Neutrophil (primary cell): ENCODE results near the gene GNG5.
"Not testable (repeated sequence)": the region's sequence is repeated elsewhere in the genome, so short reads cannot be mapped to it uniquely, and the experiment has no call there.

Experiments used
- H3K27ac ChIP-seq: fragments of 200-600 bp; sonication (generic); 2 replicates; pipeline ENCODE4 v1.5.1; 2016; ENCODE audit warnings: mild to moderate bottlenecking, moderate library complexity
- H3K27me3 ChIP-seq: fragments of 200-600 bp; sonication (generic); 2 replicates; pipeline ENCODE4 v1.6.0; 2016; ENCODE audit warnings: mild to moderate bottlenecking
- H3K36me3 ChIP-seq: fragments of 200-600 bp; sonication (generic); 2 replicates; pipeline ENCODE4 v1.5.1; 2017
- H3K4me1 ChIP-seq, 2 experiments: fragments of 200-600 bp in 1 of 2; sonication (generic) in 1 of 2; 1 replicate in 1 of 2; 2 replicates in 1 of 2; pipeline versions ENCODE4 v1.5.1 to v1.6.1; 2013 to 2016; ENCODE audit warnings: low read depth in 1 of 2, low read length in 1 of 2, mild to moderate bottlenecking in 1 of 2, moderate library complexity in 1 of 2; ENCODE audit not compliant: control insufficient read depth in 1 of 2, insufficient read depth in 1 of 2
- H3K4me3 ChIP-seq, 2 experiments: fragments of 200-600 bp in 1 of 2; sonication (generic) in 1 of 2; 1 replicate in 1 of 2; 2 replicates in 1 of 2; pipeline ENCODE4 v1.5.1; 2013 to 2016; ENCODE audit warnings: low read depth in 1 of 2, low read length in 1 of 2, mild to moderate bottlenecking in 1 of 2, moderate library complexity in 1 of 2
- H3K9me3 ChIP-seq: fragments of 200-600 bp; sonication (generic); 2 replicates; pipeline ENCODE4 v1.5.1; 2016
- TF ChIP-seq, protein P1 (sequence below): fragments of 200-600 bp; sonication (generic); IDR thresholded peaks from 2 replicates; pipeline ENCODE4 v1.5.1; 2016; ENCODE audit warnings: antibody characterized with exemption

Gene GNG5

DNA sequence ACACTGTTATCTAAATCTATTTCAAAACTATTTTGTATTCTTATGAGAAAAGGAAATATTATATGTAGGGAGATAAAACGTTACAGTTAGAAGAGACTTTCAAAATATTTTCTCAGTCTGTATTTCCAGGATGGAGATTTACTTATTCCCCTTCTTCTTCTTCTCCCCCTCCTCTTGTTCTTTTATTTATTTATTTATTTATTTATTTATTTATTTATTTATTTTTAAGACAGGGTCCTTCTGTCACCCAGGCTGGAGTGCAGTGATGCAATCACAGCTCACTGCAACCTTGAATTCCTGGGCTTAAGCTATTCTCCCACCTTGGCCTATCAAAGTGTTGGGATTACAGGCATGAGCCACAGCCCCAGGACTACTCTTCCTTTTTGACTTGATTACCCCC, 30.2 kb downstream of the GNG5 start:
- Histone ChIP-seq H3K4me1 (peaks cover 12 to 14% of the 10 kb centered on the region in 2 experiments), H3K9me3 (no peaks in the 10 kb centered on the region), H3K27ac (no peak overlapping the region), H3K36me3 (no peaks in the 10 kb centered on the region), H3K4me3 (no peak overlapping the region), H3K27me3 (peaks cover 68% of the 10 kb centered on the region)
- TF ChIP-seq, protein P1, sequence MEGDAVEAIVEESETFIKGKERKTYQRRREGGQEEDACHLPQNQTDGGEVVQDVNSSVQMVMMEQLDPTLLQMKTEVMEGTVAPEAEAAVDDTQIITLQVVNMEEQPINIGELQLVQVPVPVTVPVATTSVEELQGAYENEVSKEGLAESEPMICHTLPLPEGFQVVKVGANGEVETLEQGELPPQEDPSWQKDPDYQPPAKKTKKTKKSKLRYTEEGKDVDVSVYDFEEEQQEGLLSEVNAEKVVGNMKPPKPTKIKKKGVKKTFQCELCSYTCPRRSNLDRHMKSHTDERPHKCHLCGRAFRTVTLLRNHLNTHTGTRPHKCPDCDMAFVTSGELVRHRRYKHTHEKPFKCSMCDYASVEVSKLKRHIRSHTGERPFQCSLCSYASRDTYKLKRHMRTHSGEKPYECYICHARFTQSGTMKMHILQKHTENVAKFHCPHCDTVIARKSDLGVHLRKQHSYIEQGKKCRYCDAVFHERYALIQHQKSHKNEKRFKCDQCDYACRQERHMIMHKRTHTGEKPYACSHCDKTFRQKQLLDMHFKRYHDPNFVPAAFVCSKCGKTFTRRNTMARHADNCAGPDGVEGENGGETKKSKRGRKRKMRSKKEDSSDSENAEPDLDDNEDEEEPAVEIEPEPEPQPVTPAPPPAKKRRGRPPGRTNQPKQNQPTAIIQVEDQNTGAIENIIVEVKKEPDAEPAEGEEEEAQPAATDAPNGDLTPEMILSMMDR: no peak

DNA sequence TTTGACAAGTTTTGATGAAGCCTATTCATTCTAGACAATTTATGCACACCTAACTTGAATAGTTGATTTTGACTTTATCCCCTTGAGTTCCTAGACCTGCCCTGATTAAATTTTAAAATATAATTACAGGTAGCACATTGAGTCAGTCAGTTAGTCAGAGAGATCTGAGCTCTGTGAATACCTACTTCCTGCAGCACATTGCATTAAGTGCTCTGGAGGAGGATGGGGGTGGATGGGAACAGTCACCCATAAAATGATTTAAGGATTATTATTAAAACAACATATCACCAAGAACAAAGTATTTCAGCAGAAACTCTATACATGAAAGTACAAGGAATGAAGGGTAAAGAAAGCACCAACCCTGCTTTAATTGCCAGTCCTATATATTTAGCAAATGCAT, 39.1 kb downstream of the GNG5 start:
- Histone ChIP-seq H3K36me3 (no peaks in the 10 kb centered on the region), H3K27ac (no peak overlapping the region), H3K9me3 (no peaks in the 10 kb centered on the region), H3K27me3 (peaks cover 58% of the 10 kb centered on the region), H3K4me1 (no peaks in the 10 kb centered on the region), H3K4me3 (no peak overlapping the region)
- TF ChIP-seq, protein P1: no peak

DNA sequence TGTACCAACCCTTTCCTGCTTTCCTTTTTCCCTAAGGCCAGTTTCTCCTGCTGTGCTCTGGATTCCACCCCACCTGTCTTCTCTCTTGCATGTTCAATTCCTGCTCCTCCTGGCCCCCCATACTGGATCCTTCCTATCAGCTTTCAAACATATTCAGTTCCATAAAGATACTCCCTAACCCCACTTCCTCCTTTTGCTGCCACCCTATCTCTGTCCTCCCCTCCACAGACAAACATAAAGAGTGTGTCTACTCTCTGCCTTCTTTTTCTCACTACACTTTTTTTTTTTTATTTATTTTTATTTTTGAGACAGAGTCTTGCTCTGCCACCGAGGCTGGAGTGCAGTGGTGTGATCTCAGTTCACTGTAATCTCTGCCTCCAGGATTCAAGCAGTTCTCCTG, 44.3 kb downstream of the GNG5 start:
- H3K9me3 ChIP-seq: no peaks in the 10 kb centered on the region
- TF ChIP-seq, protein P1: no peak

DNA sequence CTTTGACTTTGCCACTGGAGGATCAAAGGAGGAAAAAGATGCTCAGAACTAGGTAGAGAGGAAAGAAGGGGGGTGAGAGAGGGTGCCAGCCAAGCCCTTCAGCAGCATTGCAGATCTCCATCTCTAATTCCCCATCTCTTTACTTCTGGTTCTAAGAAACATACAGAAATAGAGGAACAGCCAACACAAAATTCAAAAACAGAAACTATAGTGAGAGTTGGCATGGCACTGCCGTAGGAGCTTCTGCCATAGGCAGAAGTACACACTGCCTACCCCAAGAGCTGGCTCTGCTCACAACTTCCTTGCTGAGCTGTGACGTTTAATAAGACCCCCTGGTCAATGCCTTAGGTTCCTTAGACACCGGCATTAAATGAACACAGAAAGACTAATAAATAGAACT, 53.9 kb downstream of the GNG5 start:
- Histone ChIP-seq H3K27ac (no peak overlapping the region), H3K36me3 (no peaks in the 10 kb centered on the region), H3K27me3 (peaks cover 8% of the 10 kb centered on the region), H3K9me3 (no peaks in the 10 kb centered on the region), H3K4me1 (no peaks in the 10 kb centered on the region), H3K4me3 (no peak overlapping the region)
- TF ChIP-seq, protein P1: no peak

More for the DNA sequence above, 44.3 kb downstream of the GNG5 start:
- Histone ChIP-seq H3K27me3 (peaks cover 17% of the 10 kb centered on the region), H3K36me3 (no peaks in the 10 kb centered on the region), H3K4me1 (peaks cover 5 to 9% of the 10 kb centered on the region in 2 experiments), H3K27ac (no peak overlapping the region), H3K4me3 (no peak overlapping the region)

- no peak overlapping the region for H3K4me3 ChIP-seq
- H3K27ac ChIP-seq: no peak overlapping the region
- TF ChIP-seq, protein P1: no peak
- H3K4me1 ChIP-seq: no peaks in the 10 kb centered on the region
- H3K9me3 ChIP-seq: no peaks in the 10 kb centered on the region
- H3K36me3 ChIP-seq: no peaks in the 10 kb centered on the region
- H3K27me3 ChIP-seq: no peaks in the 10 kb centered on the region
These were observed 55.5 kb downstream of the GNG5 start for GRCh38 chr1:84450910-84451309.

DNA sequence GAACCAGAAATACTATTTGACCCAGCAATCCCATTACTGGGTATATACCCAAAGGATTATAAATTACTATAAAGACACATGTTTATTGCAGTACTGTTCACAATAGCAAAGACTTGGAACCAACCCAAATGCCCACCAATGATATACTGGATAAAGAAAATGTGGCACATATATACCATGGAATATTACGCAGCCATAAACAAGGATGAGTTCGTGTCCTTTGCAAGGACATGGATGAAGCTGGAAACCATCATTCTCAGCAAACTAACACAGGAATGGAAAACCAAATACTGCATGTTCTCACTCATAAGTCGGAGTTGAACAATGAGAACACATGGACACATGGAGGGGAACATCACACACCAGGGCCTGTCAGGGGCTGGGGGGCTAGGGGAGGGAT, 57.7 kb downstream of the GNG5 start:
- H3K27me3 ChIP-seq, H3K9me3 ChIP-seq, H3K36me3 ChIP-seq, H3K27ac ChIP-seq, H3K4me3 ChIP-seq, H3K4me1 ChIP-seq: not testable (repeated sequence)
